GM12878 (cell line): ENCODE measurements around the gene TOMM20L. TPM values are rescaled to one million over a fixed set of nuclear protein-coding genes. Genes with fewer than 3 reads are reported as not detected.

ENCODE experiments used
- ASH2L ChIP-seq: fragments of 300-600, 200-600 bp; sonication (generic); IDR thresholded peaks from 2 replicates; pipeline ENCODE4 v1.6.1; 2017; ENCODE audit warnings: low read depth, mild to moderate bottlenecking, borderline replicate concordance
- CBX3 ChIP-seq: fragments of 200-600 bp; sonication (generic); IDR thresholded peaks from 2 replicates; pipeline ENCODE4 v1.6.1; 2016; ENCODE audit warnings: low read depth, borderline replicate concordance
- CHD4 ChIP-seq: fragments of 200-600 bp; sonication (generic); IDR thresholded peaks from 2 replicates; pipeline ENCODE4 v1.6.1; 2016; ENCODE audit warnings: mild to moderate bottlenecking
- ELK1 ChIP-seq: IDR thresholded peaks from 2 replicates; pipeline ENCODE4 v1.6.1; 2012; ENCODE audit warnings: low read depth, low read length, improper control_type of control experiment
- IKZF1 ChIP-seq: fragments of 450-650 bp; conservative IDR thresholded peaks from 2 replicates; pipeline ENCODE4 v1.6.1; 2017; ENCODE audit warnings: antibody characterized with exemption, mild to moderate bottlenecking
- IRF4 ChIP-seq: IDR thresholded peaks from 2 replicates; pipeline ENCODE4 v1.6.1; 2011; ENCODE audit warnings: low read depth, low read length
- IRF5 ChIP-seq: fragments of 450-650 bp; IDR thresholded peaks from 2 replicates; pipeline ENCODE4 v1.6.1; 2017; ENCODE audit warnings: borderline replicate concordance
- MTA2 ChIP-seq: fragments of 450-650 bp; IDR thresholded peaks from 2 replicates; pipeline ENCODE4 v1.6.1; 2016; ENCODE audit warnings: low read depth, mild to moderate bottlenecking, moderate library complexity
- NFIC ChIP-seq: IDR thresholded peaks from 2 replicates; pipeline ENCODE4 v1.6.1; 2012; ENCODE audit warnings: low read depth, mild to moderate bottlenecking, inconsistent platforms, low read length, moderate library complexity
- NFYB ChIP-seq: IDR thresholded peaks from 2 replicates; pipeline ENCODE4 v1.6.1; 2011; ENCODE audit warnings: low read depth, mild to moderate bottlenecking, low read length, improper control_type of control experiment, moderate library complexity; ENCODE audit not compliant: insufficient read depth
- NR2C1 ChIP-seq: fragments of 450-650 bp; IDR thresholded peaks from 2 replicates; pipeline ENCODE4 v1.6.1; 2017; ENCODE audit warnings: antibody characterized with exemption, mild to moderate bottlenecking, moderate library complexity
- NRF1 ChIP-seq: conservative IDR thresholded peaks from 2 replicates; pipeline ENCODE4 v1.6.1; 2011; ENCODE audit warnings: mild to moderate bottlenecking, low read depth, low read length, improper control_type of control experiment
- POLR2A ChIP-seq: IDR thresholded peaks from 2 replicates; pipeline ENCODE4 v1.6.1; 2011; ENCODE audit warnings: low read depth, mild to moderate bottlenecking, low read length
- TCF7 ChIP-seq: IDR thresholded peaks from 2 replicates; pipeline ENCODE4 v1.6.1; 2014; ENCODE audit warnings: antibody characterized with exemption, borderline replicate concordance
- USF1 ChIP-seq: IDR thresholded peaks from 2 replicates; pipeline ENCODE4 v1.6.1; 2011; ENCODE audit warnings: borderline replicate concordance, low read depth, mild to moderate bottlenecking, moderate library complexity, mixed read lengths, low read length; ENCODE audit not compliant: insufficient read depth; ENCODE audit errors: extremely low read length
- ZBTB4 ChIP-seq: fragments of 450-650 bp; formaldehyde crosslinking; IDR thresholded peaks from 2 replicates; pipeline ENCODE4 v1.4.0; 2022; ENCODE audit warnings: mild to moderate bottlenecking, moderate library complexity
- ZNF384 ChIP-seq: IDR thresholded peaks from 2 replicates; pipeline ENCODE4 v1.6.1; 2012; ENCODE audit warnings: low read depth, mild to moderate bottlenecking, low read length, improper control_type of control experiment, borderline replicate concordance
- ZNF687 ChIP-seq: fragments of 450-650 bp; IDR thresholded peaks from 2 replicates; pipeline ENCODE4 v1.6.1; 2017; ENCODE audit warnings: mild to moderate bottlenecking, moderate library complexity
- polyA plus RNA-seq, 11 experiments: library from polyadenylated mRNA; depleted of rRNA in 4 of 11; unstranded in 6 of 11; stranded (reverse) in 5 of 11; fragments of >200 nt; fragmentation: Nextera tagmentation in 4 of 11; fragmentation: Illumina TruSeq in 1 of 11; extraction: Ambion mirVana in 4 of 11; extraction: Trizol in 1 of 11; gene quantifications; 1 replicate in 1 of 11; 2 replicates in 10 of 11; pipeline versions ENCODE4 v1.2.1 to v1.2.3, GENCODE V29; 2011 to 2016; ENCODE audit warnings: inconsistent platforms in 2 of 11, missing spikeins in 2 of 11, low read depth in 1 of 11
- total RNA-seq, 4 experiments: library from RNA; depleted of rRNA in 3 of 4; stranded (reverse); fragments of >200 nt in 3 of 4; fragmentation: Illumina TruSeq in 1 of 4; extraction: Trizol in 1 of 4; gene quantifications; 2 replicates each; pipeline versions ENCODE4 v1.2.1 to v1.2.3, GENCODE V29; 2013 to 2021

The TOMM20L gene
- total and polyA plus RNA-seq, 10 of the 15 experiments (the other 5 are each of a cell fraction or from before 2014, with no cell fraction given): 0.28 TPM; not detected in 9

- TF ChIP-seq NFYB (peak; percentile 85; the same call in 1 of the 2 replicates), ELK1 (no peak; the same call in 1 of the 2 replicates), ZNF687 (no peak), CBX3 (no peak), USF1 (no peak), ZNF384 (no peak), TCF7 (peak; percentile 74; the same call in 1 of the 2 replicates), IRF4 (no peak), ZBTB4 (CRISPR knock-in tag) (no peak), IRF5 (0 out of 2 replicates have a peak, but pooled peaks have one; percentile 37), MTA2 (peak; percentile 48; the same call in 1 of the 2 replicates), POLR2A (peak; percentile 70), ASH2L (peak; percentile 53; the same call in 1 of the 2 replicates), IKZF1 (peak; percentile 84), NFIC (peak; percentile 83; the same call in 1 of the 2 replicates), NRF1 (peak; percentile 78), NR2C1 (peak; percentile 57), CHD4 (no peak)
These were observed 31.8 kb downstream of the TOMM20L start, which contains the start of the genes KIAA0586 and TIMM9 (continued) for GRCh38 chr14:58427281-58428117.
